ENCODE results near the gene CEP85L.

CEP85L gene

GRCh38 chr6:118646977-118647376 lies 4.4 kb downstream of the CEP85L start:
- Histone ChIP-seq H3K9me2 (replicated peaks; ENCODE audit: insufficient read depth, low read length) (no peaks in the 10 kb centered on the region), H4K20me1 (ENCODE audit: low read depth, low read length) (no peaks in the 10 kb centered on the region), H3K79me2 (ENCODE audit: insufficient read depth, low read length) (no peaks in the 10 kb centered on the region)

GRCh38 chr6:118645395-118645794 lies 6.0 kb downstream of the CEP85L start:
- no peaks in the 10 kb centered on the region for H4K20me1 ChIP-seq (ENCODE audit: low read depth, low read length)
- no peak overlapping the region for H3K4me2 ChIP-seq (ENCODE audit: low read depth, low read length, poor library complexity, severe bottlenecking)
- H3K27me3 ChIP-seq (ENCODE audit: low read length): no peaks in the 10 kb centered on the region
- H3K4me3 ChIP-seq (ENCODE audit: insufficient read depth, low read length, poor library complexity, severe bottlenecking): no peak overlapping the region
- no peaks in the 10 kb centered on the region for H3K79me2 ChIP-seq (ENCODE audit: insufficient read depth, low read length)
- no peaks in the 10 kb centered on the region for H3K36me3 ChIP-seq (ENCODE audit: low read length)
- TF ChIP-seq EZH2phosphoT487 (conservative IDR thresholded peaks at IDR 0.05; ENCODE audit: low read length) (no peak), CTCF (IDR thresholded peaks at IDR 0.05; ENCODE audit: insufficient read depth, low read length, poor library complexity, severe bottlenecking) (no peak)
- H3K9me2 ChIP-seq (replicated peaks; ENCODE audit: insufficient read depth, low read length): no peaks in the 10 kb centered on the region
- no peaks in the 10 kb centered on the region; the same call in 1 of the 2 replicates for H3F3A ChIP-seq (ENCODE audit: insufficient read depth)
- H3K27ac ChIP-seq (ENCODE audit: low read depth, low read length): no peak overlapping the region
- no peaks in the 10 kb centered on the region for H3K9me3 ChIP-seq (ENCODE audit: insufficient read depth, low read length)
- no peak overlapping the region for H2AFZ ChIP-seq (ENCODE audit: low read depth, low read length, severe bottlenecking)
- no peak overlapping the region for H3K9ac ChIP-seq (ENCODE audit: low read length)

More at GRCh38 chr6:118646977-118647376, 4.4 kb downstream of the CEP85L start:
- no peak overlapping the region for H2AFZ ChIP-seq (ENCODE audit: low read depth, low read length, severe bottlenecking)
- no peak overlapping the region for H3K27ac ChIP-seq (ENCODE audit: low read depth, low read length)
- no peaks in the 10 kb centered on the region for H3K9me3 ChIP-seq (ENCODE audit: insufficient read depth, low read length)
- TF ChIP-seq CTCF (IDR thresholded peaks at IDR 0.05; ENCODE audit: insufficient read depth, low read length, poor library complexity, severe bottlenecking) (no peak), EZH2phosphoT487 (conservative IDR thresholded peaks at IDR 0.05; ENCODE audit: low read length) (no peak)
- H3K9ac ChIP-seq (ENCODE audit: low read length): no peak overlapping the region
- no peaks in the 10 kb centered on the region for H3K36me3 ChIP-seq (ENCODE audit: low read length)
- no peak overlapping the region for H3K4me2 ChIP-seq (ENCODE audit: low read depth, low read length, poor library complexity, severe bottlenecking)
- H3K4me3 ChIP-seq (ENCODE audit: insufficient read depth, low read length, poor library complexity, severe bottlenecking): no peak overlapping the region
- H3K27me3 ChIP-seq (ENCODE audit: low read length): no peaks in the 10 kb centered on the region
- no peaks in the 10 kb centered on the region; the same call in 1 of the 2 replicates for H3F3A ChIP-seq (ENCODE audit: insufficient read depth)

- Histone ChIP-seq H3K9me2 (replicated peaks; ENCODE audit: insufficient read depth, low read length) (no peaks in the 10 kb centered on the region), H3K27me3 (ENCODE audit: low read length) (no peaks in the 10 kb centered on the region), H3K9ac (ENCODE audit: low read length) (no peak overlapping the region), H2AFZ (ENCODE audit: low read depth, low read length, severe bottlenecking) (no peak overlapping the region), H3K9me3 (ENCODE audit: insufficient read depth, low read length) (no peaks in the 10 kb centered on the region), H3F3A (ENCODE audit: insufficient read depth) (no peaks in the 10 kb centered on the region), H4K20me1 (ENCODE audit: low read depth, low read length) (no peaks in the 10 kb centered on the region), H3K79me2 (ENCODE audit: insufficient read depth, low read length) (no peaks in the 10 kb centered on the region), H3K36me3 (ENCODE audit: low read length) (no peaks in the 10 kb centered on the region), H3K27ac (ENCODE audit: low read depth, low read length) (no peak overlapping the region), H3K4me3 (ENCODE audit: insufficient read depth, low read length, poor library complexity, severe bottlenecking) (no peak overlapping the region), H3K4me2 (ENCODE audit: low read depth, low read length, poor library complexity, severe bottlenecking) (no peak overlapping the region)
- TF ChIP-seq CTCF (IDR thresholded peaks at IDR 0.05; ENCODE audit: insufficient read depth, low read length, poor library complexity, severe bottlenecking): no peak
- no peak for TF ChIP-seq EZH2phosphoT487 (conservative IDR thresholded peaks at IDR 0.05; ENCODE audit: low read length)
These were observed 7.4 kb downstream of the CEP85L start for GRCh38 chr6:118644007-118644406.
